GM23248 (cell line): ENCODE measurements around the gene PRKAB1. TPM values are rescaled to one million over a fixed set of nuclear protein-coding genes. Genes with fewer than 3 reads are reported as not detected.
A peak's percentile ranks its signal among the peaks of the same experiment; 100 is the strongest.

Experiments used
- DNase-seq: peaks from one replicate; pipeline ENCODE4 v3.0.0-alpha.2; 2015
- H2AFZ ChIP-seq: fragments of 200-600 bp; sonication (generic); 2 replicates; pipeline ENCODE4 v1.6.1; 2016; ENCODE audit warnings: antibody characterized with exemption
- H3F3A ChIP-seq: fragments of 200-600 bp; sonication (generic); 2 replicates; pipeline ENCODE4 v1.6.1; 2016; ENCODE audit warnings: mild to moderate bottlenecking, antibody characterized with exemption, mixed run types; ENCODE audit not compliant: insufficient read depth
- H3K27ac ChIP-seq: fragments of 200-600 bp; sonication (generic); 2 replicates; pipeline ENCODE4 v1.5.1; 2016; ENCODE audit warnings: mild to moderate bottlenecking
- H3K27me3 ChIP-seq: fragments of 200-600 bp; sonication (generic); replicated peaks from 2 replicates; pipeline ENCODE4 v1.6.1; 2016; ENCODE audit warnings: mild to moderate bottlenecking; ENCODE audit not compliant: insufficient read depth
- H3K36me3 ChIP-seq: fragments of 200-600 bp; sonication (generic); 2 replicates; pipeline ENCODE4 v1.6.1; 2016; ENCODE audit warnings: low read depth, mild to moderate bottlenecking
- H3K4me1 ChIP-seq: fragments of 200-600 bp; sonication (generic); 2 replicates; pipeline ENCODE4 v1.6.1; 2016; ENCODE audit warnings: mild to moderate bottlenecking; ENCODE audit not compliant: insufficient read depth
- H3K4me2 ChIP-seq: fragments of 200-600 bp; sonication (generic); one replicate; pipeline ENCODE4 v1.6.1; 2016; ENCODE audit warnings: mild to moderate bottlenecking; ENCODE audit not compliant: unreplicated experiment
- H3K4me3 ChIP-seq: fragments of 200-600 bp; sonication (generic); 2 replicates; pipeline ENCODE4 v1.5.1; 2016; ENCODE audit warnings: mild to moderate bottlenecking
- H3K79me2 ChIP-seq: fragments of 200-600 bp; sonication (generic); 2 replicates; pipeline ENCODE4 v1.6.1; 2016; ENCODE audit warnings: mild to moderate bottlenecking; ENCODE audit not compliant: insufficient read depth
- H3K9ac ChIP-seq: fragments of 200-600 bp; sonication (generic); 2 replicates; pipeline ENCODE4 v1.6.1; 2016; ENCODE audit warnings: mild to moderate bottlenecking
- H3K9me2 ChIP-seq: fragments of 200-600 bp; sonication (generic); 2 replicates; pipeline ENCODE4 v1.6.1; 2016; ENCODE audit warnings: mixed run types, mild to moderate bottlenecking, moderate library complexity; ENCODE audit not compliant: insufficient read depth
- H3K9me3 ChIP-seq: fragments of 200-600 bp; sonication (generic); one replicate; pipeline ENCODE4 v1.6.1; 2017; ENCODE audit warnings: low read depth
- H4K20me1 ChIP-seq: fragments of 200-600 bp; sonication (generic); 2 replicates; pipeline ENCODE4 v1.6.0; 2016; ENCODE audit not compliant: insufficient read depth
- EZH2 ChIP-seq: fragments of 200-600 bp; sonication (generic); IDR thresholded peaks from 2 replicates; pipeline ENCODE4 v1.6.1; 2018; ENCODE audit warnings: antibody characterized with exemption, mild to moderate bottlenecking; ENCODE audit not compliant: insufficient read depth, poor library complexity, severe bottlenecking
- EZH2phosphoT487 ChIP-seq: fragments of 200-600 bp; sonication (generic); IDR thresholded peaks from 2 replicates; pipeline ENCODE4 v1.6.1; 2018; ENCODE audit warnings: antibody characterized with exemption, moderate library complexity, mild to moderate bottlenecking, low read depth; ENCODE audit not compliant: insufficient read depth
- WGBS, 2 experiments: methylation state at CpG; one replicate each; pipeline ENCODE4 v1.1.6; 2015 to 2017; ENCODE audit warnings: low lambda C conversion rate in 2 of 2, low coverage in 1 of 2; ENCODE audit errors: missing lambda C conversion rate in 2 of 2; 5-methylcytosine and 5-hydroxymethylcytosine counted together
- in situ Hi-C: fragments of 300-500 bp; cut with MboI; formaldehyde crosslinking; loops from 2 replicates; pipeline ENCODE4 v1.15.0; 2020
- polyA plus RNA-seq: library from polyadenylated mRNA; unstranded; fragments of >200 nt; fragmentation: Nextera tagmentation; extraction: Ambion mirVana; gene quantifications from 2 replicates; pipeline ENCODE4 v1.2.1, GENCODE V29; 2016
- total RNA-seq: library from RNA; depleted of rRNA; stranded (reverse); fragments of >200 nt; shearing (Covaris generic); gene quantifications from 2 replicates; pipeline ENCODE4 v1.2.3, GENCODE V29; 2014

The PRKAB1 gene
- total and polyA plus RNA-seq, 2 experiments from 2014 or later: 19.2 to 24.7 TPM

GRCh38 chr12:119696943-119697342 is 29.0 kb downstream of the PRKAB1 start:
- H3K79me2 ChIP-seq: no peaks in the 10 kb centered on the region
- no peaks in the 10 kb centered on the region for H3K9me3 ChIP-seq
- H3K4me2 ChIP-seq: no peak overlapping the region
- H3K36me3 ChIP-seq: no peaks in the 10 kb centered on the region
- DNase-seq: no peak
- no peak overlapping the region for H3K27ac ChIP-seq
- H4K20me1 ChIP-seq: no peaks in the 10 kb centered on the region
- in situ Hi-C loops: no loop called here
- H3K4me1 ChIP-seq: peaks cover 20% of the 10 kb centered on the region
- no peaks in the 10 kb centered on the region for H3K27me3 ChIP-seq
- no peak overlapping the region for H2AFZ ChIP-seq
- H3K9me2 ChIP-seq: no peaks in the 10 kb centered on the region
- TF ChIP-seq EZH2phosphoT487 (no peak), EZH2 (no peak)
- H3K4me3 ChIP-seq: no peak overlapping the region
- WGBS, 2 experiments: 97% methylated on average over 5 of the region's 5 CpGs
- no peak overlapping the region for H3K9ac ChIP-seq
- peaks cover 22% of the 10 kb centered on the region for H3F3A ChIP-seq

- no peaks in the 10 kb centered on the region; the same call in 1 of the 2 replicates for H3K4me1 ChIP-seq
- no peaks in the 10 kb centered on the region for H3K36me3 ChIP-seq
- H4K20me1 ChIP-seq: no peaks in the 10 kb centered on the region
- no peaks in the 10 kb centered on the region for H3K9me2 ChIP-seq
- no peak overlapping the region for H3K4me2 ChIP-seq
- H3K27ac ChIP-seq: no peak overlapping the region
- H3K79me2 ChIP-seq: no peaks in the 10 kb centered on the region
- peaks cover under 1% of the 10 kb centered on the region; the same call in 1 of the 2 replicates for H3F3A ChIP-seq
- no peak overlapping the region for H3K4me3 ChIP-seq
- 97 to 98% methylated on average over 11 of the region's 11 CpGs for WGBS, 2 experiments
- DNase-seq: no peak
- H3K27me3 ChIP-seq: no peaks in the 10 kb centered on the region
- no peak for TF ChIP-seq EZH2phosphoT487
- TF ChIP-seq EZH2: no peak
- in situ Hi-C loops: no loop called here
- no peak overlapping the region for H3K9ac ChIP-seq
- H3K9me3 ChIP-seq: no peaks in the 10 kb centered on the region
- H2AFZ ChIP-seq: no peak overlapping the region
Observed at GRCh38 chr12:119699199-119699760, 31.3 kb downstream of the PRKAB1 start.

- Histone ChIP-seq H3K36me3 (no peaks in the 10 kb centered on the region), H4K20me1 (no peaks in the 10 kb centered on the region)
- 43 to 50% methylated on average over 6 of the region's 6 CpGs for WGBS, 2 experiments
Observed at GRCh38 chr12:119700078-119700477, 32.1 kb downstream of the PRKAB1 start.

GRCh38 chr12:119704065-119704747 is 36.3 kb downstream of the PRKAB1 start:
- no peaks in the 10 kb centered on the region for H3K9me2 ChIP-seq
- H3K27me3 ChIP-seq: no peaks in the 10 kb centered on the region
- no peak overlapping the region for H3K4me2 ChIP-seq
- WGBS, 2 experiments: 85 to 89% methylated on average over 16 of the region's 16 CpGs
- no peak overlapping the region for H3K27ac ChIP-seq
- H3K79me2 ChIP-seq: no peaks in the 10 kb centered on the region
- H3K9me3 ChIP-seq: no peaks in the 10 kb centered on the region
- TF ChIP-seq EZH2phosphoT487: no peak
- TF ChIP-seq EZH2: no peak
- no peaks in the 10 kb centered on the region for H3F3A ChIP-seq
- H2AFZ ChIP-seq: no peak overlapping the region
- H4K20me1 ChIP-seq: no peaks in the 10 kb centered on the region
- DNase-seq: peak; percentile 66
- in situ Hi-C loops: no loop called here
- H3K9ac ChIP-seq: no peak overlapping the region
- no peaks in the 10 kb centered on the region; the same call in 1 of the 2 replicates for H3K4me1 ChIP-seq
- no peaks in the 10 kb centered on the region for H3K36me3 ChIP-seq
- H3K4me3 ChIP-seq: no peak overlapping the region

More at GRCh38 chr12:119700078-119700477, 32.1 kb downstream of the PRKAB1 start:
- Histone ChIP-seq H3K79me2 (no peaks in the 10 kb centered on the region), H3F3A (no peaks in the 10 kb centered on the region), H3K4me2 (no peak overlapping the region), H3K27ac (no peak overlapping the region), H3K27me3 (no peaks in the 10 kb centered on the region), H3K4me3 (no peak overlapping the region), H3K9me3 (no peaks in the 10 kb centered on the region), H3K9me2 (no peaks in the 10 kb centered on the region), H2AFZ (no peak overlapping the region), H3K9ac (no peak overlapping the region), H3K4me1 (no peaks in the 10 kb centered on the region; the same call in 1 of the 2 replicates)
- no peak for TF ChIP-seq EZH2
- TF ChIP-seq EZH2phosphoT487: no peak
- in situ Hi-C loops: no loop called here
- DNase-seq: peak; percentile 65
